ENCODE measurements around the gene AURKB. TPM values are rescaled to one million over a fixed set of nuclear protein-coding genes. Genes with fewer than 3 reads are reported as not detected.
A peak's percentile ranks its signal among the peaks of the same experiment; 100 is the strongest.

Gene AURKB
- total RNA-seq, 1 experiment from 2014 or later: 78.0 TPM

DNA sequence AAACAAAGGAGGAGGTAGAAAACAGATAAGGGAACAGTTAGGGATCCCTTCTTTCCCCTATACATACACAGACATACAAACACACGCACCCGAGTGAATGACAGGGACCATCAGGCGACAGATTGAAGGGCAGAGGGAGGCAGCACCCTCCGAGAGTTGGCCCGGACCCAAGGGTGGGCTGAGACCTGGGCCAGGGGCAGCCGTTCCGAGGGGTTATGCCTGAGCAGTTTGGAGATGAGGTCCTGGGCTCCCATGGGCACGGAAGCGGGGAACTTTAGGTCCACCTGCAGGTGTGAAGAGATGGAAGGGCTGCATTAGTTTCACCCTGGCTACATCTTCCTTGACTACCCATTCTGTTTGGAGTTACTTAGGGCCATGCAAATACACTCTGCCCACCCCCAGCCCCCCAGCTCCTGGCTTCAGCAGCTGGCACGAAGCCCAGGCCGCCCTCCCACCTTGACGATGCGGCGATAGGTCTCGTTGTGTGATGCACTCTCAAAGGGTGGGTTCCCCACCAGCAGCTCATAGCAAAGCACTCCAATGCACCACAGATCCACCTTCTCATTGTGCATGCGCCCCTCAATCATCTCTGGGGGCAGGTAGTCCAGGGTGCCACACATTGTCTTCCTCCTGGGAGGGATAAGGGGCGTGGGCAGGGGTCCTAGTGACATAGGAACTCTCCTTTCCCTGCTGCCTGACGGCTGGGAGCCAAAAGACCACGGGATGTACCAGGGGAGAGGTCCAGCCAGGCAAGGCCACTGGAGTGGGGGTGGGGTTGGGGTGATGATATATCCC lies 5.4 kb downstream of the AURKB start:
- no peak for DNase-seq (ENCODE audit: low read depth, low spot score)
- in situ Hi-C loops (cut with HindIII; ENCODE audit: low pct_unique_long_range_greater_than_20kb, low sequenced_read_pairs): no loop called here

DNA sequence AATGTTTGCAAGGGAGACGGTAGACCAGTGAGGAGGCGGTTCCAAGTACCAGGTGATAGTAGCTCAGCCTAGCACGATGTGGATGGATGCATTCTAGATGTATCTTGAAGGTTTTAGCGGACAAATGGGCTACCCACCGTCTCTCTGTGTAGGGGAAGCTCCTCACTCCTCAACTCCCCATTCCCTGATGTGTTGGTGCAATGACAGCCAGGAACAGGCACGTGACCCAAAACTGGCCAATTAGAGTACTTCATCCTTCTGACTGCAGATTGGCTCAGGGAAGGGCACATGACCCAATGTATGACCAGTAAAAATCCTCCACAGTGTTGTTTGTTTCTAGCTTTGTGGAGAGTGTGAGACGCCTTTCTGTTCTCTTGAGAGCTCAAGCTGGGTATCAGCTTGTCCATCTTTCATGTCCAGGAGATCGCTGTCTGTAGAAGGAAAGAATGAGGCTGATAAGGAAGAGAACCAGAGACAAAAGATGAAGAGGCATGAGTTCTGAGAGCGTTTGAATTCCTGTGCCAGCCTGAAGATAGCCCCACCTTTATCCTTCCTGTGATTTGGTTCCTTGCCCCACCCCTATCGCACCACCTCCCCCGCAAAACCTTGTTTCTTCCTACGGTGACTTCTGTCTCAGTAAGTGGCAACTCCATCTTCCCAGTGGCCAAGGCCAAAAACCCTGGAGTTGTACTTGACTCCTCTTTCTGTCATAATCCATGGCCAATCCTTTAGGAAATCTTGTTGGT lies 18.1 kb downstream of the AURKB start:
- DNase-seq (ENCODE audit: low read depth, low spot score): peak; percentile 97
- in situ Hi-C loops (cut with HindIII; ENCODE audit: low pct_unique_long_range_greater_than_20kb, low sequenced_read_pairs): no loop called here

DNA sequence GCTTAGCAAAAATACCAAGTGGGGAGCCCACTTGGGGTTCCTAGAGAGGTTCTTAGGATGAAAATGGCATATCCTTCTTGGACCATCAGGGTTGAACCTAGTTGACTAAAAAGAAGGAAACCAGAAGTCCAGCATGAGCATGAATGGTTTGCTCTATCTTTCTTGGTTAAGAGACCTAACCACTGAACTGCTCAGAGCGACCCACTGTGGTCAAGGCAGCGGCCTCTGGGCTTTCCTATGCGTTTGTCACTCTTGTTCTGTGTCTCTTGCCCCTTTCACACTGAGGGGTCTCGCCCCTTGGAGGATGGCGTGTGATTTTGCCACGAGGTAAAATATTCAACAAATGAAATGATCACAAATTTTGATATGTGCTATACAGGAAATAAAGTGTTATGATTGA lies 19.9 kb downstream of the AURKB start:
- in situ Hi-C loops (cut with HindIII; ENCODE audit: low pct_unique_long_range_greater_than_20kb, low sequenced_read_pairs): no loop called here
- no peak for DNase-seq (ENCODE audit: low read depth, low spot score)

DNA sequence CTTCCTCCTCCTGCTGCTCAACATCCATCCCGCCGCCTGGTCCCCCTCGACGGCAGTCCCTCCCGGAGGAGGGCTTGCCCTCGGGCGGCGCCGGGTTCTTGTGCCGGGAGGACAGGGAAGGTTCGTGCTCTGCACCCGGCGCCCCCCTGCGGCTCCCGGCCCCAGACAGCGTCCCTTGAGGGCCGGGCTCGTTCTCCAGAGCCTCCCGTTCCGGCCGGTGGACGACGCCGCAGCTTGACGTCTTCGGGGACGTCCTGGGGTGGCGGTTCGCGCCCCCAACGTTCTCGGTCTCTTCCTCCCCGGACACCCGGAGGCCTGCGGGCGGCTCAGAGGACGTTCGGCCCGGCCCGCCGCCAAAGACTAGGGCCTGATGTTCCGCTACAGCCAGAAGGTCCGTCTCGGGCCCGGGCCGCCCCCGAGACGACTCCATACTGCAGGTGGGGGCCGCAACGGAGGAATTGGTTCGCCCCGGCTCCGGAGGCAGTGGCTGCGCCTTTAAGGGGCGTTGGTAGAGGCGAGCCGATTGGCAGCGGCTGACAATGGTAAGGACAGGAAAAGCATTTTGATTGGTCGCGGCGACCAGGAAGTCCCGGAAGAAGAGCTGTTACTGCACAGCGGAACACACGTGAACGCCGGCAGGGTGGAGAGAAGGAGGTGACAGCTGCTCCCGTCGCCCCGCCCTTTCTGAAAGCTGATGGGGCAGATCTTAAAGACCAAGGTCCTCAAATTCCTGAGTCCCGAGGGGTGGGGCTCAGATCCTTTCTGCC lies 20.5 kb downstream of the AURKB start, which contains the start of gene BORCS6:
Gene BORCS6, minus strand, starts transcription at position 470 of the 767 bp plus-strand sequence. Its CDS starts 40 bp downstream, at position 430.
- in situ Hi-C loops (cut with HindIII; ENCODE audit: low pct_unique_long_range_greater_than_20kb, low sequenced_read_pairs): no loop called here
- DNase-seq (ENCODE audit: low read depth, low spot score): peak; percentile 99

DNA sequence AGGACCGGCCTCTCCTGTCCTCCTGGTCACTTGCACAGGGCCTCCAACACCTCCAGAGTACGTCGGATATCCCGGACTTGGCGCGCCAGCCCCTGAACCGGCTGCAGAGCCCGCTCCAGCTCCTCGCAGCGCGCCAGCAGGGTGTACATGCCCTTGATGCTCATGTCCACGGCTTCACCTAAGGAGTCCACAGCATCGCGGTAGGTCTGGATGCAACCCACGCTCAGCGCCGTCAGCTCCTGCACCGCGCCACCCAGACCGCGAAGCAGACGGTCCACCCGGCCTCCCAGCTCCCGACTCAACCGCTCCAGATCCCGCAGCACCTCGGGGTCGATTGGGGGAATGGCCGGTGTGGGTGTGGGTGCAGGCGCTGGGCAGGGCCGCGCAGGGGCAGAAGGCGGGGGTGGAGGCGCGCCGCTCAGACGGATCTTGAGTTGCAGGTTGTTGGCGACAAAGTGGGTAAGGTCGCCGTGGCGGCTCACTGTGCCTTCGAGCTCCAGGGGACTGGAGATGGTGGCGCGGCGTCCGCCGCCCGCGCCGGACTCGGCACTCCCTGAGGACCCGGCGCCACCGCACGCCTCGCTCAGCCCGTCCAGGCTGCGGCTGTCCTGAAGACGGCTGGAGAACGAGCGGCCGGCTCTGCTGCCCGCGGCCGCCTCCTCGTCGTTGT lies 21.2 kb downstream of the AURKB start:
- no peak for DNase-seq (ENCODE audit: low read depth, low spot score)
- in situ Hi-C loops (cut with HindIII; ENCODE audit: low pct_unique_long_range_greater_than_20kb, low sequenced_read_pairs): no loop called here

DNA sequence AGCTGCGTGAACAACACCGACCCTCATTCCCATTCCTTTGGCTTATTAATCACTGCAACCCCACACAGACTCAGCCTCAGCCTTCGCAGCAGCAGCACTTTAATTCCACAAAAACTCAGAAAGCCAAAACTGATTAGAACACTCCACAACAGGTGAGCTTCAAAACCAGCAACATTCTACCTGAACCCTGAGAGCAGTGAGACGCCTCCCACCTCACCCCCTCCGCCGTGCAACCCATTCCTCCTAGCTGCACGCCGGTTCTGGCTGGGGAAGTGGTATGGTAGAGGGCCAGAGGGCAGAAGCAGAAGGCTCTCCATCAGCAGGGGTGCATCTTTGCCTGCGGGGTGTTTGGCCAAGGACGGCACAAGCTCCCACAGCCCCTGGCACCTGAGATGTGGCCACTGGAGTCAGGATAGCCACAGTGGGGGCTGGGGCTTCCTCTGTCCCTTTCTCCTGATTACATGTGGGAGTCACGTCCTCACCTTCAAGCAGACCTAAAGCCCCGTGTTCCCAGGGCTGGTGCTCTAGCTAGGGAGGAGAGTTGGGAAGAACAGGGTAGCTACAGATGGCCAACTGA lies 22.0 kb downstream of the AURKB start:
- DNase-seq (ENCODE audit: low read depth, low spot score): no peak
- in situ Hi-C loops (cut with HindIII; ENCODE audit: low pct_unique_long_range_greater_than_20kb, low sequenced_read_pairs): no loop called here

DNA sequence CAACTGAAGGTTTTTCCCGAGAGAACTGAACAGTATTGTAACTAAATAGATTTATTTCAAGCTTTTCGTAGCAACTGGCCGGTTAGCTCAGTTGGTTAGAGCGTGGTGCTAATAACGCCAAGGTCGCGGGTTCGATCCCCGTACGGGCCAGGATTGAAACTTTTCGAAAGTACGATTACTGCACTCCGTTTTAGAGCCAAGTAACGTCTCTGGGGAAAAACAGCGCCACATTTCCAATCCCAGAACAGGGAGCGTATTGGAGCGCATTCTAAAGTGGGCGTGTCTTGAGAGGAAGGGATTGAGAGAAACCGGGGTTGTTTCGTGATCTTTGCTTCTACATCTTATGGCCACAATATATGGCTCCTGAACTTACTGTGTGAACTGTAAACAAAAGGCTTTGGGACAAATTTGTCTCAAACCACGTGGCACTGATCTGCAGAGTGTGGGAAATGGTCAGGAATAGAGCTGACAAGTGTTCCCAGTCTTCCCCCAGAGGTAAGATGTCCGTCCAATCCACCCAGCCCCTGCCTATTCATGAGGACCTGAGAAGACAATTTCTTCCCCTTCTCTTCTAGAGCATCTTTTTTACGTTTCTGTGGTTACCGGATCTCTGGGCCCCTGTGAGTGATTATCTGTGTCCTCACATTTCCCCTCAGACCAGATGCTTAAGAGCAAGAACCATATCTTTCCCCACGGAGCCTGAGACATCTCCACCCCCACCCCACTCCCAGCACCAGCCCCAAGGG lies 22.7 kb downstream of the AURKB start:
- in situ Hi-C loops (cut with HindIII; ENCODE audit: low pct_unique_long_range_greater_than_20kb, low sequenced_read_pairs): no loop called here
- peak; percentile 100 for DNase-seq (ENCODE audit: low read depth, low spot score)

DNA sequence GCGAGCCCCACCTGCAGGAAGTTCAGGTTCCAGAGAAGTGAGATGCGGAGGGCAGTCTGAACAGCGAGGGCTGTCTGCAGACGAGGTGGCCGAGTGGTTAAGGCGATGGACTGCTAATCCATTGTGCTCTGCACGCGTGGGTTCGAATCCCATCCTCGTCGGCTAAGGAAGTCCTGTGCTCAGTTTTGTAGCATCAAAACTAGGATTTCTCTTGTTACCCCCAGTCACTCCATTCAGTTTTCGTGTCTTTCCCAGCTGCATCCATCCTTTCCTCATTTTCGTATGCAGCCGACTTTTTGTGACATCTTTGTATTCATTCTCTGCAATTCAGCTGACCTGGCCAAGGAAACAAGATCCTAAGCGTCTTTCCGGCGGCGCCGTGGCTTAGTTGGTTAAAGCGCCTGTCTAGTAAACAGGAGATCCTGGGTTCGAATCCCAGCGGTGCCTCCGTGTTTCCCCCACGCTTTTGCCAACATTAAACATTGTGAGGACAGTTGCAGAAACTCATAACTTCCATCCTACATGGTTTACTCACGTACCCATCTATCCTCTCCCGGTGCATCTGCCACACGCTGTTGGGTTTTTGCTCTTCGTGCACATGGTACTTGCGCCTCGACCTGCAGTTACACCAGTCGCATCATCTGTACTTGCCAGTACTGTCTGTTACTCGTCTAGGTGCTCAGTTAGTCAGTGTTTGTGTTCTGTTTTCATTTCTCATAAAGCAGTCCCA lies 23.4 kb downstream of the AURKB start:
- in situ Hi-C loops (cut with HindIII; ENCODE audit: low pct_unique_long_range_greater_than_20kb, low sequenced_read_pairs): no loop called here
- DNase-seq (ENCODE audit: low read depth, low spot score): peak; percentile 97

DNA sequence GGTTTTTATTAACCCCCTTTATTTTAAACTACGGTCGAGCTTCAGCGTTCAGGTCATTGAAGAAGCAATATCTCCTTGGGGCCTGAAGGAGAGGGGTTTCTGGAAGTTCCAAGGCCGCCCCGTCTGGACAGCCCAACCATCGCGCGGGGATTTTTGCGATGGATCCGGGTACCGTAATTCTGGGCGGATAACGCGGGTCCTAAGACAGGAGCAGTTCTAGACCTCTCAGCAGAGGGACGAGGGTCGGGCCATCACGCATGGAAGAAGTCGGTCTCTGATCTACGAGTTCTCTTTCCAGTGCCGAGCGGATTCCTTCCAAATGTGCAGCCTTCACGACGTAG lies 24.0 kb downstream of the AURKB start:
- in situ Hi-C loops (cut with HindIII; ENCODE audit: low pct_unique_long_range_greater_than_20kb, low sequenced_read_pairs): no loop called here
- DNase-seq (ENCODE audit: low read depth, low spot score): no peak

DNA sequence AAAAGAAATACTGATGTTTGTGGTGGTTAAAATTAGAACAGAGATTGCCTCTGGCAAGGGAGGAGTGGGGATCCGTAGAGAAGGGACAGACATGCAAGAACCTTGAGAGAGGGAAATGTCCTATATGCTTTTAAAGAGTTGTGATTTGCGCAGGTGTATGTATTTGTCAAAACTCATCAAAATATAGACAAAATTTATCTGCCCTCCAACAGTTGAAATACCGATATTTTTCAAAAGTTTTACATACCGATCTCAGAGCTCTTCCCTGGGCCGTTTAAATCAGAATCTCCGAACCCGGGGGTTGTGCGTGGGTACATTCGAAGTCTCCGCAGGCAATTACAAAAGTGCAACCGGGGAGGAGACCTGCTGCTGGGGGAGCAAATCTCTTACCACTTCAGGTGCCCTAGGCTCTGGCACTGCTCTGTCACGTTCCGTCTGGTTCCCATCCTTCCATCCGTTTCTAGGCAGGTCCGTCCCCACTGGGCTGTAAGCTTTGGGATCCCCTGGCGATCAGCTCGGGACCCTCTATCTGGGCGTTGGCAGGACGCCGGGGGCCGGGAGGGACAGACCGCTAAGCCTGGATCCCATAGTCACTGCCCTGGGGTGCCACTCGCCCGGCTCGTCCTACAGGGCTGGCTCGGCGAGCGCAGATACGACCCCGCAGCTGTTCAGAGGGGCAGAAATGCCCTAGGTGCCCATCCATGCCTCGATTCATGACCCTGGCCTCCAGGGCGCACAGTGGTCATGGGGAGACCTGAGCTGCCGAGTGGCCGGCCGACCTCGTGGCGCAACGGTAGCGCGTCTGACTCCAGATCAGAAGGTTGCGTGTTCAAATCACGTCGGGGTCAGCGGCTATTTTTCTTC lies 24.6 kb downstream of the AURKB start:
- DNase-seq (ENCODE audit: low read depth, low spot score): peak; percentile 84
- in situ Hi-C loops (cut with HindIII; ENCODE audit: low pct_unique_long_range_greater_than_20kb, low sequenced_read_pairs): no loop called here

DNA sequence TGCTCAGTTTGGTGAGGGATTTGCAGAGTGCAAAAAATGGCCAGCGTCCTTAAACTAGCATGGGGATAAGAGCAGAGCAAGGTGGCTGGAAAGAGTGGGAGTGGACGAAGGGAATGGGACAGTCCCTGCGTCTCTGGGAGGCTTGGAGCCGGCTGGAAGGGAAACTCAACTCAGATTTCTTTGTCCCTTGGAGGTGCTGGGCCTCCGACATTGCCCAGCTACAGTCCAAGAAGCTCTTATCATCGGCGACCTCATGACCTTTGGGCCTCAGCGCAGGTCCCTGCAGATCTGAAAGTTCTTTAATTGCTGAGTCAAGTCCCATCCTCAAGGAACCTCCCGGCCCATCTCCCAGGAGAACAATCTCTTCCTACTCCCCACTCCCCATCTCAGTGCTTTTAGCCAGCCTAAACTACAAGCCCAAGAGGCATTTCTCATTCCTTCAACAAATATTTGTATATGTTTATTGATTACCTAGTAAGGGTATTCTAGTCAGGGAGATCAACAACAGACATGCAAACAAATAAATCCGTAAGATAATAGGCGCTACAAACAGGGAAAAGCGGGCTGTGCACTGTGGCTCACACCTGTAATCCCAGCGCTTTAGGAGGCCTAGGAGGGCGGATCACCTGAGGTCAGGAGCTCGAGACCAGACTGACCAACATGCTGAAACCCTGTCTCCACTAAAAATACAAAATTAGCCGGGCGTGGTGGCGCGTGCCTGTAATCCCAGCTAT lies 33.2 kb downstream of the AURKB start:
- in situ Hi-C loops (cut with HindIII; ENCODE audit: low pct_unique_long_range_greater_than_20kb, low sequenced_read_pairs): no loop called here
- no peak for DNase-seq (ENCODE audit: low read depth, low spot score)

DNA sequence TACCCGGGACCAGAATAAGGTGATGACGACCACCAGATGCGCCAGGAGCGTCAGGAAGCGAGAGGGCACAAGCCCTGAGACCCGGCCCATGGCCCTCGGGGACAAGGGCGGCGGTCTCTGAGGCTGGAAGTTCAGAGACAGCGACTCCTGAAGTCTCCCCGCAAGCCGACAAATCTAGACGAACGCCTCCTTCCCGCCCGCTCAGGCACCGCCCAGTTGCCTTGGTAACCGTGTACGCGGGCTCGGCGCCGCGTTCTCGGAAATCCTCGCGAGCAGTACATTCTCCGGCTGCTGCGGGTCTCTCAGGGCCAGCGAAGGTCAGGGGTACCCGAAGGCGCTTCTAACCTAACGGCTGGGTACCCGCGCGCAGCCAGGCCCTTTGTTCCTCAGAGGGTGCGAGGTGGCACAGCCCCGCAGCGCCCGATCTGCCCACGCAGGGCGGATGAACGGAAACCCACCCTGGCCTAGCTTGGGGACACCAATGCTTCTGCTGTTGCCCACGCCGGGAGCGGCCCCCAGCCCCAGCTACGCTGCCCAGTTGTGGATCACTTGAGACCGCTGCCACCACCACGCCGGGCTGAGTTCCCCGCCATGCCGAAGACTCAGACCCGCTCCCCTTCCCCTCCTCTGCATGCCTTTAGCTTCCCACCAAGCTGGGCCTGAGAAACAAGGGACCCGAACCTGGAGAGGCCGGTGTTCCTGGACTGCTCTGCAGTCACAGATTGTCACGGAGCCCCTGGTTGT lies 34.0 kb downstream of the AURKB start, which contains the start of gene TMEM107:
Gene TMEM107, minus strand, starts transcription at position 184 of the 744 bp plus-strand sequence. Its CDS starts 94 bp downstream, at position 90.
- in situ Hi-C loops (cut with HindIII; ENCODE audit: low pct_unique_long_range_greater_than_20kb, low sequenced_read_pairs): no loop called here
- DNase-seq (ENCODE audit: low read depth, low spot score): peak; percentile 89

DNA sequence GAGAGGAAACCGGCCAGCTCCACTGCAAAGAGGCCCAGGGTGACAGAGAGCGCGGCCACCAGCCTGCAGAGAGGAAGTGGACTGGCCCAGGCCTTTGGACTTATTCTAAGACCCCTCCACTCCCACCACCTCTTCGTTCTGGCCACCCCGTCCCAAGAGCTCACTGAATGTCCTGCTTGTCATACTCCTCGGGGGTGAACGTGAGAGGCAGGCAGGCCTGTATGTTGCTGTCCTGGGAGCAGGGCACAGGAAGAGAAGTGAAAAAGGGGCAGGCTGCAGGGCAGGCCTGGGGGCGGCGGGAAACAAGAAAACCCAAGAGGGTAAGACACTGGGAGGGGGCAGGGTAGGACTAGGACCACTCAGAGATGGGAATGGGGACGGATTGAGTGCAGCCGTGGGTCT lies 34.6 kb downstream of the AURKB start:
- DNase-seq (ENCODE audit: low read depth, low spot score): no peak
- in situ Hi-C loops (cut with HindIII; ENCODE audit: low pct_unique_long_range_greater_than_20kb, low sequenced_read_pairs): no loop called here

DNA sequence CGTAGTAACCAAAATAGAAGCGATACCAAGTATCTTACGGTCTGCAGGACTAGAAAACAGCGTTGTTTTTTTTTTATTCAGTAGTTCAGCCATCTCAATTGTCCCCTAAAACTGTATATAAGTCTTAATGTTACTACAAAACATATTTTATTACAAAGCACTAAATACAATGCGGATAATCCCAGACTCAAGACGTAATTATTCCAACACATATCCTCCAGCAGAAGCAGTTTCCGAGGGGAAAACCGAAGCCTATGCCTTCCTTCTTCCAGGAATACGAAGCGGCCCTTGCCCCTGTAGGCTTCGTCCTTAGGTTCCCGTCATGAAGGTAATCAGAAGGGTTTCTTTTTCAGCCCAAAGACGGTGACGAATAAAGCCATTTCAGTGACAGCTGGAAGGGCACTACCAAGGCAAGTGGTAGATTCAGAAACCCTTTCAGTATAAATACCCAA lies 36.5 kb downstream of the AURKB start:
- DNase-seq (ENCODE audit: low read depth, low spot score): no peak
- in situ Hi-C loops (cut with HindIII; ENCODE audit: low pct_unique_long_range_greater_than_20kb, low sequenced_read_pairs): no loop called here

All from SK-MEL-5 (cell line).